HG02938 (cell line): Measurements from ENCODE around the gene PRELID2.
"Not testable (repeated sequence)": the region's sequence is repeated elsewhere in the genome, so short reads cannot be mapped to it uniquely, and the experiment has no call there.

Source experiments
- ATAC-seq: cut with Tn5 transposase; IDR thresholded peaks from one replicate; pipeline ENCODE4 v1.9.1; 2021; ENCODE audit warnings: mild to moderate bottlenecking, moderate library complexity; ENCODE audit not compliant: unreplicated experiment

PRELID2 gene

GRCh38 chr5:145798503-145798902, 36.6 kb downstream of the PRELID2 start:
- ATAC-seq, result not testable (repeated sequence)

GRCh38 chr5:145797336-145797735, 37.8 kb downstream of the PRELID2 start:
- no peak for ATAC-seq

DNA sequence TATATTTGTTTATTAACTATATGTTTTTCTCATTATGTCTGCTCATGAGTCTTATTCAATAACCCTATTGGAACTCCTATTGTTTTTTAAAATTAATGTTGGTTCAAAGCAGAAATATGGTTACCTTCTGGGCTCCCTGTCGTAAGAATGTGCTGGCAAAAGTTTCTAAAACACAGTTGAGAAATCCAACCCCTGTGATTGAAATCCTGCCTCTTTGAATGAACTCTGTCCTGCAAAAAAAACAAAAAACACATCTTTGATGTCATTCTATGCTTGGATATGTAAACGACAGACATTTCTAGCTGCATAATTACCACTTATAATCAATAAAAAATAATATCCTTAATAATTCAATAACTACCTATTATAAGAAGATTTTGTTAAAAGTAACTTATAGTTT, 38.8 kb downstream of the PRELID2 start:
- no peak for ATAC-seq

DNA sequence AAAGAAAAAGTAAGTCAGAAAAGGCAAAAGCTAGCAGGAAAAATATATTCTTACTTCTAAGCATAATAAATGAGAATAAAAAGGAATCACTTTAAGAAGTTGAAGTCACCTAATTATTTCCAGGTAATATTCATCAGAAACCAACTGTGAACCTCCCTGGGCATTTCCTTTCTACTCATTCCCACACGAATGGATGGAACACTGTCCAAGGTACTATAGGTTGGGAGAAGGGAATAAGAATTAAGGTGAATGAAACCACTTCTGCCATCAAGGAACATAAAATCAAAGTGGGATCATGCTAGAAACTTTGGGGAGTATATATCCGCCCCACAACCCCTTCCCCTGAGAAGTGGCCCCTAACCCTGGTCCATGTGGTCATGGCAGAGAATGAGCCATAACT, 41.6 kb downstream of the PRELID2 start:
- ATAC-seq, result no peak

- no peak for ATAC-seq
Measured at GRCh38 chr5:145792840-145793239, 42.3 kb downstream of the PRELID2 start.

DNA sequence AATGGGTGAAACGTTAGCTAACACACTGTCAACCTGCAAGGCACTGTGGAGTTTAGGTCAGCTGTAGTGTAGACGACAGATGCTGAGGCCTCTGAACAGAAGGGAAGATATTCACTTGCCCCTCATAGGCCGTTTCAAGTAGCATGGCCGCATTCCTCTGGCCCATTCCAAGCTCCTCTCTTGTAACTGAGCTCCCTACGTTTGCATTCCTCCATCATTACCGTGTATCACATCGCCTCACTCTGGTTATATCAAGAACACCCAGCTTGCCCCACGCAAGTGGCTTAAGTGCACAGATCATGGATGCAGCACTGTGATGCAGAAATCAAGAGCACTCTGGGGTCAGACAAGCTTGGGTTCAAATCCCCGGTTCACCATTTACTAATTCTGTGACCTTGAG, 43.3 kb downstream of the PRELID2 start:
- no peak for ATAC-seq

DNA sequence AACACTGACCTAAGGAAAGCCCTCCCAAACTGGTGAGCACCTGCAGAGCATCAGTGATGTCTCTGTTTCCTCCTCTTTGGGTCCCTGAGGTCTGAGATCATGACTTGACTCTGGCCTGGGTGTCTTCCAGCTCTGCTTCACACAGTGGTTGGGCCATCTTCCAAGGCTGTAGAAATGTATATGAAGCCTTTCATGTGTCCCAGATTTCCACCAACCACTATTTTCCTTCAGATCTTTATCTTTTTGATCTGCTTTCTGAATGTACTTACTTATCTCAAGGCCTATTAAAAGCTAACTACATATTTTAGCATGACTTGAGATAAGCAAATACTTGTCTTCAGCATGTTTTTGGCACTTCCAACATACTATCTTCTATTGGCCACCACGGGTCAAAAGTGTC, 47.1 kb downstream of the PRELID2 start:
- ATAC-seq, result no peak

DNA sequence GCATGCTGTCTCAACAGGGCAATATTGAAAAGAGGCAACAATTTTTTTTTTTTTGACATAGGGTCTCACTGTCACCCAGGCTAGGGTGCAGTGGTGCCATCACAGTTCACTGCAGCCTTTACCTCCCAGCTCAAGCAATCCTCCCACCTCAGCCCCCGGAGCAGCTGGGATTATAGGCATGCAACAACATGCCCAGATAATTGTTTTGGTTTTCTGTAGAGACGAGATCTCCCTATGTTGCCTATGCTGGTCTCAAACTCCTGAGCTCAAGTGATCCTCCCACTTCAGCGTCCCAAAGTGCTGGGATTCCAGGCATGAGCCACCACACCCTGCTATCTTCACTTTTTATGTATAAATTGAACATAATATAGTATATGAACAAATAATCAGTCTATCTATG, 47.6 kb downstream of the PRELID2 start:
- ATAC-seq, result no peak

GRCh38 chr5:145787001-145787400, 48.1 kb downstream of the PRELID2 start:
- ATAC-seq, result no peak

GRCh38 chr5:145780982-145781381, 54.2 kb downstream of the PRELID2 start:
- ATAC-seq, result no peak

DNA sequence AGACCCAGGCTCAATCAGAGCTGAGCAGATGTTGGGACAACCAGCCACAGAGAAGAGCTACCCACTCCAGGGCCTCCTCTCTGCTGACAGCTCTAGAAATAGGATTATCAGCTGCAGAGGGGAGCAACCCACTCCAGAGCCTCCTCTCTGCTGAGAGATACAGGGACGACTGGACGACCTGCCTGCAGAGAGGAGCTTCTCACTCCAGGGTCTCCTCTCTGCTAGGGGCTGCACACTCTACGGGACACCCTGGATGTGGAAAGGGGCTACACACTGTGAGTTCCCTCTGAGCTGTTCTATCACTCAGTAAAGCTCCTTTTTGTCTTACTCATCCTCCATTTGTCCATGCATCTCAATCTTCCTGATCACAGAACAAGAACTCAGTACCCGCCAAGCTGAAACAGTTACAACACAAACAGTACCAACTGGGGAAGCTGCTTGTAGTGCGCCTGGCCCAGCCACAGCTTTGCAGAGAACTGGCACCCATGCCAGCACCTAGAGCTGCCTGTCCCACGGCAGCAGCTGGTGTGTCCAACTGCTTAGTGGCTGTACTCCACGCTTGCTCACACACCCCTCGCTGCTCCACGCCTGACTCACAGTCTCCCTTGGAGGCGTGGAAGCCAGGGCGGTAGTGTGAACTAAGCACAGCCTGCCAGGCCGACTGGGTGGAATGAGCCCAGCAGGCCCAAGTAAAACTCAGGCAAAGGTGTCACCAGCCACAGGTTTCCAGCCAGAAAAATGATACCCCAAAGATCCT, 56.8 kb downstream of the PRELID2 start:
- ATAC-seq, result no peak

- no peak for ATAC-seq
Measured at GRCh38 chr5:145777445-145778063, 57.6 kb downstream of the PRELID2 start.

GRCh38 chr5:145776886-145777285, 58.3 kb downstream of the PRELID2 start:
- no peak for ATAC-seq

GRCh38 chr5:145775893-145776444, 59.2 kb downstream of the PRELID2 start:
- ATAC-seq, result no peak

DNA sequence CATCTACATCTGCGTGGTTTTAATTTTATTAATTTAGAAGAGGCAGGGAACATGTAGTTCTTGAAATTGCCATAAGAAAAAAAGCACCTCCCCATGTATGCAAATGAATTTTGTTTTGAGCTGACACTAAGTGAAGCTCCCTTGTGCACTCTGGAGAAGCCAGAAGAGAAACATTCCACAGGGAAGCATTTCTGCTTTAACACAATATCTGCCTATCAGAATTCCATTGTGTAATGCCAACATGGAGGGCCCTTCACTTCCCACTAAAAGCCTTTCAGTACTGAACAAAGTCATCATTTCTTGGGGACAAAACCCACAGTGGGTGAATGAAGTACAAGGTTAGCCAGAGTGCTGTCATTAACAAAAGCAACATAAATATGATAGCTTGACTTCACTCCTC, 59.7 kb downstream of the PRELID2 start:
- ATAC-seq, result no peak

DNA sequence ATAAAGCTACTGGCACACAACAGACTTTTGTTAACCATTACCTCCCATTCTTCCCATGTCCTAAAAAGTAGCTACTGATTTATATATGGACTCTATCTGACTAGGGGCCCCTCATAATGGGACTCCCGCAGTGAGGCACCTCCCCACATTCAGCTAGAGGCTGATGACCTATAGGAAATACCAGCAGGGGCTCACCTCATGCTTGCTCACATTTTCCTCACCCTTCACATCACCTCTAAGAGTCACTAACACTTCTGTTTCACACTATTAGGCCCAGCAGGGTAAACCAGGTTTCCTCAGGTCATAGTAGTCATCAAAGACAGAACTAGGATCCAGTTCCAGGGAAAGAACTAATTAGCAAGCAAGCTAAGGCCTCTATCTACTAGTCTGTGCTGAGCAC, 60.7 kb downstream of the PRELID2 start:
- no peak for ATAC-seq

DNA sequence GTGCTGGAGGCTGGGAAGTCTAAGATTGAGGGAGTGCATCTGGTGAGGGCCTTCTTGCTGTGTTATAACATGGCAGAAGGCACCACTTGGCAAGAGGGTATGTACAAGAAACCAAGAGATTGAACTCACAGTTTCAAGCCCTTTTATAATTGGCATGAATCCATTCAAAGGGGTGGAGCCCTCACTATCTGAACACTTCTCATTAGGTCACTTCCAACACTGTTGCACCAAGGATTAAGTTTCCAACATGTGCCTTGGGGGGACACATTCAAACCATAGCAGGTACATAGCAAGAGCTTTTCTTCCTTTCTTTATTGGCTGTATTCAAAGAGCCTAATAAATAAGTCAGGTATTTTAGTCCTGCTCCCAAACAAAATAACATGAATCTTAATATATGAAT, 62.7 kb downstream of the PRELID2 start:
- no peak for ATAC-seq

- no peak for ATAC-seq
Measured at GRCh38 chr5:145768863-145769262, 66.3 kb downstream of the PRELID2 start.

DNA sequence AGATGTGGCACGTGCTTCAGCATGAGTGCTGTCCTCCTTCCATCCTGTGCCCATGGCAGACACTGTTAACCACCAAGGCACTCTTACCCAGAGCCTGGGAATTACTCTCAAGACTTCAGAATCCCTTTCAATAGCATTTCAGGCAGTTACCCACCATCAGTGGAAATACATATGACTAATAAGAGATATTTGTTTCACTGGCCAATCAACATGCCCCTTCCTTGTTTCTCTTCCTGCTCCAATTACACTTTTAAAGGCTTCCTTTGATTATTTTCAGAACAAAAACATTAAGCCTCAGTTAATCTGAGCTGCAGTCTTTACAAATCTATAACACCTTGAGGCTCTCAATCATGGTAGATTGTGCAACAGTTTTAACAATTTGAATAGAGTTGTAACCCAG, 70.8 kb downstream of the PRELID2 start:
- ATAC-seq, result no peak

DNA sequence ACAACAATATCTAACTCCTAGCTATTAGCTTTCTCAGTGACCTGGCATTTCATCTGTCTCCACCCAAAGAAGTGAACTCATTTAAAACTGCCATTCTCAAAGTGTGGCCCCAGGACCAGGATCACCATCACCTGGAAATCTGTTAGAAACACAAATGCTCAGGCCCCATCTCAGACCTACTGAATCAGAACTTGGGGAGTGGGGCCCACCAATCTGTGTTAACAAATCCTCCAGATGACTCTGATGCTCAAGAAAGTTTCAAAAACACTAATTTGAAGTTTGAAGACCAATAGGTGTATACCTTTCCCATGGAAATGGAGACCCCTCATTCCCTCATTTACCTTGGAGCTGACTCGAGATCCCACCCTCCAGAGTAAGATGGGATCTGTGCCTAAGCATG, 72.3 kb downstream of the PRELID2 start:
- no peak for ATAC-seq

GRCh38 chr5:145761254-145761653, 73.9 kb downstream of the PRELID2 start:
- ATAC-seq, result no peak

- no peak for ATAC-seq
Measured at GRCh38 chr5:145760660-145761059, 74.5 kb downstream of the PRELID2 start.
